Vagina (tissue), 2 donors: Measurements from ENCODE around the gene ZNF415. TPM values are rescaled to one million over a fixed set of nuclear protein-coding genes. Genes with fewer than 3 reads are reported as not detected.

ENCODE experiments used
- DNase-seq, 2 donors: peaks; one replicate each; pipeline ENCODE4 v3.0.0-alpha.2; 2017; ENCODE audit errors: extremely low spot score in 2 of 2
- H3K27ac ChIP-seq: fragments of 200-600 bp; sonication (generic); one replicate; pipeline ENCODE4 v1.5.1; 2019
- H3K27me3 ChIP-seq: fragments of 200-600 bp; sonication (generic); one replicate; pipeline ENCODE4 v1.5.1; 2019
- H3K36me3 ChIP-seq, 2 donors: fragments of 200-600 bp; sonication (generic); one replicate each; pipeline ENCODE4 v1.5.1; 2017 to 2019
- H3K4me1 ChIP-seq: fragments of 200-600 bp; sonication (generic); one replicate; pipeline ENCODE4 v1.5.1; 2019
- H3K4me3 ChIP-seq, 2 donors: fragments of 200-600 bp; sonication (generic); 1 replicate in 1 of 2; 2 replicates in 1 of 2; pipeline ENCODE4 v1.5.1; 2016 to 2019
- H3K9me3 ChIP-seq: fragments of 200-600 bp; sonication (generic); one replicate; pipeline ENCODE4 v1.5.1; 2019
- POLR2A ChIP-seq, 2 donors: fragments of 450-650 bp; IDR thresholded peaks; one replicate each; pipeline ENCODE4 v1.6.1; 2017; ENCODE audit warnings: antibody characterized with exemption in 2 of 2, mild to moderate bottlenecking in 2 of 2, moderate library complexity in 2 of 2
- POLR2AphosphoS5 ChIP-seq, 2 donors: sonication (generic); formaldehyde crosslinking; IDR thresholded peaks; one replicate each; pipeline ENCODE4 v1.9.0; 2017; ENCODE audit warnings: antibody characterized with exemption in 2 of 2, mild to moderate bottlenecking in 2 of 2, low read depth in 1 of 2; ENCODE audit not compliant: insufficient read depth in 1 of 2
- intact Hi-C: fragments of 100-400 bp; cut with DNase I; formaldehyde crosslinking; loops from one replicate; pipeline ENCODE4 v1.15.1; 2023
- total RNA-seq: library from RNA; depleted of rRNA; stranded (reverse); fragments of >200 nt; gene quantifications from one replicate; pipeline ENCODE4 v1.2.3, GENCODE V29; 2016
- TF ChIP-seq, protein P1 (sequence below), 3 experiments: fragments of 450-650 bp in 2 of 3; fragments of 200-600 bp in 1 of 3; sonication (generic) in 1 of 3; IDR thresholded peaks; one replicate each; pipeline ENCODE4 v1.5.1; 2017 to 2019; ENCODE audit warnings: antibody characterized with exemption in 3 of 3, mild to moderate bottlenecking in 2 of 3, moderate library complexity in 2 of 3

Gene ZNF415
- total RNA-seq, 1 donor from 2014 or later, result 6.6 TPM

DNA sequence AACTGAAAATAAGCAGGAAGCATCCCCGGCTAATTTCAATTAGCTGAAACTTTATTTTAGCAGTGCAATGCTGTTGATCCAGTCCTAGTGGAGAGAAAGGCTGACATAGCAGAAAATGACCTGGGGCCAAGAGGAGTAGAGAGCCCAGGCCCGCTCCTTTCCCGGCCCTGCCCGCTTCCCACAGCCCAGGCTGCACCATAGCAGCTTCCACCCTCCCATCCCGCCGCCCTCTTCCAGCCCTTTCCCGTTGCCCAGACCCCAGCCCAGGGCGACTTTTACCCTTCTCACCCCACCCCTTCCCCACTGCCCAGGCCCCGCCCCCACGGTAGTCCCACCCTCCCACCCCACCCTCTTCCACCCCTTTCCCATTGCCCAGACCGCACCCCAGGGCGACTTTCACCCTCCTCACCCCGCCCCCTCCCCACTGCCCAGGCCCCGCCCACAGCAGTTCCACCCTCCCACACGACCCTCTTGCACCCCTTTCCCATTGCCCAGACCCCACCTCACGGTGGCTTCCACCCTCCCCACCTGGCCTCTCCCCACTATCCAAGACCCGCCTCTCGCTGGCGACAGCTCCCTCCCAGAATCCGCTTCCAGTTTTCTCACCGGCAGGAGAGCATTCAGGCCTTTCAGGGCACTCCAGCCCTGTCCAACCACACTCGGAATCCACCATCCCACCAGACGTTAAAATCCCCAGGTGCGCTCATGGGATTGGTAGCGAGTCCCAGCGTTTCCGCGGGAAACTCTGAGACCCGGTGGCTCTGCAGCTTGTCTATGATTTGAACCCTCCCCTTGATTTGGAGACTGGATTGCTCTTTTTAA lies 37.7 kb downstream of the ZNF415 start:
- intact Hi-C loops, result no loop called here
- Histone ChIP-seq H3K9me3 (no peaks in the 10 kb centered on the region), H3K27me3 (no peaks in the 10 kb centered on the region), H3K4me3 (no peak overlapping the region), H3K4me1 (peaks cover 12% of the 10 kb centered on the region), H3K27ac (no peak overlapping the region), H3K36me3 (peaks cover 0 to 28% of the 10 kb centered on the region in 2 donors)
- DNase-seq, result no peak
- TF ChIP-seq POLR2AphosphoS5 (IDR thresholded peaks at IDR 0.05; ENCODE audit: insufficient read depth in 1 of 2, low read depth in 1 of 2) (no peak), POLR2A (IDR thresholded peaks at IDR 0.05) (no peak)
- TF ChIP-seq, protein P1, sequence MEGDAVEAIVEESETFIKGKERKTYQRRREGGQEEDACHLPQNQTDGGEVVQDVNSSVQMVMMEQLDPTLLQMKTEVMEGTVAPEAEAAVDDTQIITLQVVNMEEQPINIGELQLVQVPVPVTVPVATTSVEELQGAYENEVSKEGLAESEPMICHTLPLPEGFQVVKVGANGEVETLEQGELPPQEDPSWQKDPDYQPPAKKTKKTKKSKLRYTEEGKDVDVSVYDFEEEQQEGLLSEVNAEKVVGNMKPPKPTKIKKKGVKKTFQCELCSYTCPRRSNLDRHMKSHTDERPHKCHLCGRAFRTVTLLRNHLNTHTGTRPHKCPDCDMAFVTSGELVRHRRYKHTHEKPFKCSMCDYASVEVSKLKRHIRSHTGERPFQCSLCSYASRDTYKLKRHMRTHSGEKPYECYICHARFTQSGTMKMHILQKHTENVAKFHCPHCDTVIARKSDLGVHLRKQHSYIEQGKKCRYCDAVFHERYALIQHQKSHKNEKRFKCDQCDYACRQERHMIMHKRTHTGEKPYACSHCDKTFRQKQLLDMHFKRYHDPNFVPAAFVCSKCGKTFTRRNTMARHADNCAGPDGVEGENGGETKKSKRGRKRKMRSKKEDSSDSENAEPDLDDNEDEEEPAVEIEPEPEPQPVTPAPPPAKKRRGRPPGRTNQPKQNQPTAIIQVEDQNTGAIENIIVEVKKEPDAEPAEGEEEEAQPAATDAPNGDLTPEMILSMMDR (IDR thresholded peaks at IDR 0.05), result no peak

DNA sequence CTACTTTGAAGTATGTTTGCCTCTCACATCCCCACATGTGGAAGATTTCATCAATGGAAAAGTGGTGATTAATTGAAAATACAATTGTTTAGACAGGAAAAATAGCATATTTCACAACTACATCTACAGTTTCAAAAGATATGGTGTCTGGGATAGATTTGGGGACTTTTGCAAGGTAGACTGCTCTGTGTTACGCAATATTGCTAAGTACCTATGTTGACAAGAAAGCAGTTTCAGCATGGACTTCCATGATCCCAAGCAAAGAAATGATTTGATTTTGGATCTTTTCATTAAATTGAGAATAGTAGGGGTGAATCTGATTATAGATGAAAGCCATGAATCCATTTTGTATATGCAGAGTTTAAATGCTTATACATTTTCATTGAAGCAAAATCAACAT lies 40.0 kb downstream of the ZNF415 start:
- Histone ChIP-seq H3K4me3 (no peak overlapping the region), H3K36me3 (peaks cover 0 to 30% of the 10 kb centered on the region in 2 donors), H3K9me3 (no peaks in the 10 kb centered on the region), H3K27me3 (no peaks in the 10 kb centered on the region), H3K4me1 (peaks cover 12% of the 10 kb centered on the region), H3K27ac (no peak overlapping the region)
- intact Hi-C loops, result no loop called here
- no peak for DNase-seq
- TF ChIP-seq, protein P1 (IDR thresholded peaks at IDR 0.05), result no peak
- TF ChIP-seq POLR2A (IDR thresholded peaks at IDR 0.05) (no peak), POLR2AphosphoS5 (IDR thresholded peaks at IDR 0.05; ENCODE audit: insufficient read depth in 1 of 2, low read depth in 1 of 2) (no peak)

GRCh38 chr19:53091413-53092254 lies 41.1 kb downstream of the ZNF415 start:
- H3K9me3 ChIP-seq, result no peaks in the 10 kb centered on the region
- no peak overlapping the region for H3K27ac ChIP-seq
- intact Hi-C loops, result no loop called here
- H3K27me3 ChIP-seq, result no peaks in the 10 kb centered on the region
- TF ChIP-seq POLR2A (IDR thresholded peaks at IDR 0.05) (no peak), POLR2AphosphoS5 (IDR thresholded peaks at IDR 0.05; ENCODE audit: insufficient read depth in 1 of 2, low read depth in 1 of 2) (no peak)
- TF ChIP-seq, protein P1 (IDR thresholded peaks at IDR 0.05), result no peak
- H3K4me1 ChIP-seq, result peaks cover 12% of the 10 kb centered on the region
- peaks cover 0 to 27% of the 10 kb centered on the region in 2 donors for H3K36me3 ChIP-seq
- H3K4me3 ChIP-seq, result no peak overlapping the region
- no peak for DNase-seq

- Histone ChIP-seq H3K27ac (no peak overlapping the region), H3K4me3 (no peak overlapping the region), H3K4me1 (no peaks in the 10 kb centered on the region), H3K9me3 (no peaks in the 10 kb centered on the region), H3K36me3 (peaks cover 0 to 54% of the 10 kb centered on the region in 2 donors), H3K27me3 (no peaks in the 10 kb centered on the region)
- no peak for TF ChIP-seq POLR2A (IDR thresholded peaks at IDR 0.05)
- TF ChIP-seq, protein P1 (IDR thresholded peaks at IDR 0.05), result no peak
- no peak for TF ChIP-seq POLR2AphosphoS5 (IDR thresholded peaks at IDR 0.05; ENCODE audit: insufficient read depth in 1 of 2, low read depth in 1 of 2)
- intact Hi-C loops, result no loop called here
- no peak for DNase-seq
These were observed 44.6 kb downstream of the ZNF415 start for GRCh38 chr19:53088091-53088490.
